ENCODE data around the gene SPATS2. TPM values are rescaled to one million over a fixed set of nuclear protein-coding genes. Genes with fewer than 3 reads are reported as not detected.

SPATS2 gene
- total RNA-seq, 4 donors from 2014 or later: 3.3 to 46.0 (median 16.0) TPM

DNA sequence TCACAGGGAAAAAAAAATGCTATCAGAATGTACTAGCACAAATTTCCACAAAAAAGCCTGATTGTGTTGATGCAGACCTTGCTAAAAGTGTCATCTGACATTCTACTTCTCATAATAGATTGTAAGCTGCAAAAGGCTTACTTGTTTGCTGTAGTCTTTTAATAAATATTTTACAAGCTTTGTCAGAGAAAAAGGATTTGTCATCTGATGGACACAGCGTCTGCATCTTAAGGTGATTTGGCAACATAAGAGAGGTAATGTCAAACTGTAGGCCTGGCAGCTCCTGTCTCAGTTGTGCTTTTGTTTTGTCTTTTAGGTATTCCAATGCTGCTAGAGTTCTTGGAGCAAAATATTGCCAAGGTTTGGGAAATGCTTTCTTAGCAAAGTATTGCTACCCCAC, 145.3 kb downstream of the SPATS2 start:
- intact Hi-C loops (cut with DNase I; ENCODE audit: low total_unique reads): loop anchor here (10.0 kb wide), 1 partner anchor 178 kb away; the partner anchor contains the start of gene C1QL4
- Histone ChIP-seq H3K4me3 (no peak overlapping the region), H3K27ac (no peak overlapping the region), H3K4me1 (no peaks in the 10 kb centered on the region), H3K9me3 (no peaks in the 10 kb centered on the region), H3K36me3 (no peaks in the 10 kb centered on the region), H3K27me3 (no peaks in the 10 kb centered on the region)
- TF ChIP-seq, protein P1, sequence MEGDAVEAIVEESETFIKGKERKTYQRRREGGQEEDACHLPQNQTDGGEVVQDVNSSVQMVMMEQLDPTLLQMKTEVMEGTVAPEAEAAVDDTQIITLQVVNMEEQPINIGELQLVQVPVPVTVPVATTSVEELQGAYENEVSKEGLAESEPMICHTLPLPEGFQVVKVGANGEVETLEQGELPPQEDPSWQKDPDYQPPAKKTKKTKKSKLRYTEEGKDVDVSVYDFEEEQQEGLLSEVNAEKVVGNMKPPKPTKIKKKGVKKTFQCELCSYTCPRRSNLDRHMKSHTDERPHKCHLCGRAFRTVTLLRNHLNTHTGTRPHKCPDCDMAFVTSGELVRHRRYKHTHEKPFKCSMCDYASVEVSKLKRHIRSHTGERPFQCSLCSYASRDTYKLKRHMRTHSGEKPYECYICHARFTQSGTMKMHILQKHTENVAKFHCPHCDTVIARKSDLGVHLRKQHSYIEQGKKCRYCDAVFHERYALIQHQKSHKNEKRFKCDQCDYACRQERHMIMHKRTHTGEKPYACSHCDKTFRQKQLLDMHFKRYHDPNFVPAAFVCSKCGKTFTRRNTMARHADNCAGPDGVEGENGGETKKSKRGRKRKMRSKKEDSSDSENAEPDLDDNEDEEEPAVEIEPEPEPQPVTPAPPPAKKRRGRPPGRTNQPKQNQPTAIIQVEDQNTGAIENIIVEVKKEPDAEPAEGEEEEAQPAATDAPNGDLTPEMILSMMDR (IDR thresholded peaks at IDR 0.05): no peak
- TF ChIP-seq POLR2A (IDR thresholded peaks at IDR 0.05): no peak
- DNase-seq: no peak

DNA sequence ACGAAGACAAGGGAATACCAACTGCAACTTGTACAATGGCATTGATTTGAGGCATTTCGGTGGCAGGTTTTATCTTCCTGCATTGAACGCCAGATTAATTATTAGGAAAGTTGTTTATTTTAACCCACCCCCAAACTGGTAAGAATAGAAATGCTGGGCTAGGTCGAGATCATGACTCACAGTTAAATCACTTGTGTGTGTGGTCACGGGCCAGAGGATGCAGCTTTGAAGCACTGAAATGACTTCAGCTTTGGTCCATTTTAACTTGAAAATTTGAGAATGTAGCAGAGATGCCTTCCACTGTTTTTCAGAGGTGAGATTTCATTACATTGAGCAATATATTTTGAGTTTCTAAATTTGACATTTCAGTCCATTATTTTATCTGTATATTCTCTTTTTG, 148.0 kb downstream of the SPATS2 start:
- Histone ChIP-seq H3K27me3 (no peaks in the 10 kb centered on the region), H3K4me3 (no peak overlapping the region), H3K27ac (no peak overlapping the region), H3K36me3 (no peaks in the 10 kb centered on the region), H3K4me1 (no peaks in the 10 kb centered on the region), H3K9me3 (no peaks in the 10 kb centered on the region)
- TF ChIP-seq POLR2A (IDR thresholded peaks at IDR 0.05): no peak
- TF ChIP-seq, protein P1 (IDR thresholded peaks at IDR 0.05): no peak
- DNase-seq: no peak
- intact Hi-C loops (cut with DNase I; ENCODE audit: low total_unique reads): loop anchor here (10.0 kb wide), 1 partner anchor 180 kb away; the partner anchor contains the start of gene C1QL4

DNA sequence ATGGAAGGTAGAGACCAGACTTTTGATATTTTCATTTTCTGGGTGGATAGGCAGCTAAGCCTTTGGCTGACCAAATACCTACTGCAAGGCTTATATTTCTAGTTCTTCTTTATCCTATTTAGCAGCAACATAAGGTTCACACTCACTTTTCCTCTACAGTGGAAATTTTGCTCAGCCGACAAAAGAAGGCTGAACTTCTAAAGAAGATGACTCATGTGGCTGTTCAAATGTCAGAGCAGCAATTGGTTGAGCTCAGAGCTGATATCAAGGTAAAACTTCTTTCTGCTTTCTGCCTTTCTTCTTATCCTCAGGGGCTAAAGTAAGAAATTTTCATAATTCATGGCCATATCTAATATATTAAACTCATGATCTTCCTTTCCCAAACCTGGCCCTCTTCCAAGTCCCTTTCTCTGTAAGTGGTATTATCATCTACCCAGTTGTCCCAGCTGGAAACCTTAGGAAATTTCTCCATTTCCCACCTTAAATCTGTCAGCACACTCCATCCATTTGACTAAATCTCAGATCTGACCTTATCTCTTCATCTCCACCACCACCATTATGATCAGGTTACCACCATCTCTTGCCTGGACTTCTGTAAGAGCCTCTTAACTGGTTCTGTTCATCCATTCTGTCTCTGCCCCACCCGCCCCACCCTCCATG, 151.8 kb downstream of the SPATS2 start:
- intact Hi-C loops (cut with DNase I; ENCODE audit: low total_unique reads): loop anchor here (10.0 kb wide), 1 partner anchor 184 kb away; the partner anchor contains the start of gene C1QL4
- Histone ChIP-seq H3K9me3 (no peaks in the 10 kb centered on the region), H3K27me3 (no peaks in the 10 kb centered on the region), H3K4me1 (no peaks in the 10 kb centered on the region), H3K4me3 (no peak overlapping the region), H3K36me3 (no peaks in the 10 kb centered on the region), H3K27ac (no peak overlapping the region)
- DNase-seq: no peak
- TF ChIP-seq, protein P1 (IDR thresholded peaks at IDR 0.05): no peak
- TF ChIP-seq POLR2A (IDR thresholded peaks at IDR 0.05): no peak

DNA sequence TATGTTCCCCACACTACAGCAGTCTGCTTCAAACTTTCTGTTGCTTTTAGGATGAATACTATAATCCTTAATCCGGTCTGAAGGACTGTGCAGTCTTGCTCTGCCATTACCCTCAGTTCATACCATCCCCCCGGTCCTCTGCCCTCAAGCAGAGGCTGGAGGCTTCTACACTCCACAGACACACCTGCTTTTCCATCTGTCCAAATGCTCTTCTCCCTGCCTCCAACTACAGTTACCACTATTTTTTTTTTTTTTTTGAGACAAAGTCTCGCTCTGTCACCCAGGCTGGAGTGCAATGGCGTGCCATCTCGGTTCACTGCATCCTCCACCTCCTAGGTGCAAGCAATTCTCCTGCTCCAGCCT, 152.3 kb downstream of the SPATS2 start:
- no peak for DNase-seq
- H3K36me3 ChIP-seq: no peaks in the 10 kb centered on the region
- intact Hi-C loops (cut with DNase I; ENCODE audit: low total_unique reads): loop anchor here (10.0 kb wide), 1 partner anchor 185 kb away; the partner anchor contains the start of gene C1QL4

DNA sequence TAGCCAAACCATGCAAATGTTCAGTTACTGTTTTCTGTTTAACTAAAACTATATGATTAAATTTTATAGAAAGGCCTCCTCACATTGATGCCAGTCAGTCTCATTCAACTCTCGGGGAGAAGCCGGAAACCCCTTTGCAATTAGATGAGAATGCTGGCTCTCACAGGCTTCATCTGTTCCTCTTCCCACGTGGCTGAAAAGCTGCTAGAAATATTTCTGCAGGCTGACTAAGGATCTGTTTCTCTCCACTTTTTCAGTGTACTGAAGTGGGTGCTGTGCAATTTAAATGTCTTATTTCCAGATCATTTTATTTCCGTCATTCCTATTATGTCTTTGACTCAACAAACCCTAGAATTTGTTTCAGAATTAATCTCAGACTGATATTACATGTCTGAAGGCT, 154.1 kb downstream of the SPATS2 start:
- Histone ChIP-seq H3K27me3 (no peaks in the 10 kb centered on the region), H3K4me3 (no peak overlapping the region), H3K9me3 (no peaks in the 10 kb centered on the region), H3K27ac (no peak overlapping the region), H3K36me3 (no peaks in the 10 kb centered on the region), H3K4me1 (no peaks in the 10 kb centered on the region)
- no peak for DNase-seq
- intact Hi-C loops (cut with DNase I; ENCODE audit: low total_unique reads): no loop called here
- TF ChIP-seq, protein P1 (IDR thresholded peaks at IDR 0.05): no peak
- no peak for TF ChIP-seq POLR2A (IDR thresholded peaks at IDR 0.05)

More for the DNA sequence above, 152.3 kb downstream of the SPATS2 start:
- H3K9me3 ChIP-seq: no peaks in the 10 kb centered on the region
- no peaks in the 10 kb centered on the region for H3K4me1 ChIP-seq
- TF ChIP-seq, protein P1 (IDR thresholded peaks at IDR 0.05): no peak
- TF ChIP-seq POLR2A (IDR thresholded peaks at IDR 0.05): no peak
- no peaks in the 10 kb centered on the region for H3K27me3 ChIP-seq
- H3K4me3 ChIP-seq: no peak overlapping the region
- no peak overlapping the region for H3K27ac ChIP-seq
